ENCODE measurements around the gene FAM124B.

FAM124B gene

GRCh38 chr2:224347176-224348051, 54.5 kb downstream of the FAM124B start:
- TF ChIP-seq CTCF (IDR thresholded peaks at IDR 0.05), result no peak

GRCh38 chr2:224345492-224345891, 56.4 kb downstream of the FAM124B start:
- TF ChIP-seq CTCF (IDR thresholded peaks at IDR 0.05), result no peak

GRCh38 chr2:224343226-224343625, 58.7 kb downstream of the FAM124B start:
- TF ChIP-seq CTCF (IDR thresholded peaks at IDR 0.05), result no peak

- no peak for TF ChIP-seq CTCF (IDR thresholded peaks at IDR 0.05)
Observed at GRCh38 chr2:224335991-224336390, 65.9 kb downstream of the FAM124B start.

- TF ChIP-seq CTCF (IDR thresholded peaks at IDR 0.05), result no peak
Observed at GRCh38 chr2:224334726-224335125, 67.2 kb downstream of the FAM124B start.

- no peak for TF ChIP-seq CTCF (IDR thresholded peaks at IDR 0.05)
Observed at GRCh38 chr2:224333726-224334482, 68.0 kb downstream of the FAM124B start.

- TF ChIP-seq CTCF (IDR thresholded peaks at IDR 0.05), result no peak
Observed at GRCh38 chr2:224331698-224332097, 70.2 kb downstream of the FAM124B start.

All from LNCAP (cell line).